HepG2 (cell line): ENCODE results near the gene LHPP. TPM values are rescaled to one million over a fixed set of nuclear protein-coding genes. Genes with fewer than 3 reads are reported as not detected.

Experiments
- ATAC-seq: fragments of 200-7000 bp; cut with Tn5 transposase; 3 replicates; pipeline ENCODE4 v1.9.1; 2020; ENCODE audit warnings: mild to moderate bottlenecking, moderate library complexity
- BruUV-seq: library from RNA; stranded (reverse); fragments of 400-500 nt; replicated peaks from 2 replicates; lab custom pipeline; 2021; lab: Mats Ljungman, UMichigan
- CTCF ChIA-PET: fragments of 300-600 bp; formaldehyde crosslinking; extraction: SDS; loops from one replicate; lab custom pipeline; 2021; ENCODE audit warnings: low total read pairs, inconsistent platforms, low intra/inter-chr PET ratio; lab: Yijun Ruan, JAX
- POLR2A ChIA-PET: fragments of 350-600 bp; sonication (Branson Sonifier 250); formaldehyde crosslinking; loops from one replicate; lab custom pipeline; 2020; ENCODE audit warnings: antibody characterized with exemption, inconsistent platforms; lab: Yijun Ruan, JAX
- DNase-seq: peaks from one replicate; pipeline ENCODE4 v3.0.0-alpha.2; 2015; ENCODE audit warnings: low spot score
- FAIRE-seq: peaks from 3 replicates; lab custom pipeline; 2011; peaks lifted over from hg19 to GRCh38; lab: Jason Lieb, UNC
- H2AFZ ChIP-seq: one replicate; pipeline ENCODE4 v1.6.1; 2011; ENCODE audit warnings: low read length, inconsistent platforms
- H3K27ac ChIP-seq: fragments of 300-600 bp; 3 replicates; pipeline ENCODE4 v1.8.0; 2011; ENCODE audit warnings: mixed run types, mild to moderate bottlenecking, mixed read lengths, low read length, inconsistent platforms; ENCODE audit not compliant: insufficient read depth; ENCODE audit errors: extremely low read length
- H3K27me3 ChIP-seq, 2 experiments: fragments of 200-600 bp in 1 of 2; 2 replicates in 1 of 2; 3 replicates in 1 of 2; pipeline versions ENCODE4 v1.6.0 to v1.8.0; 2011; ENCODE audit warnings: low read length in 2 of 2, mild to moderate bottlenecking in 2 of 2, moderate library complexity in 2 of 2, inconsistent platforms in 1 of 2; ENCODE audit not compliant: insufficient read depth in 2 of 2, control insufficient read depth in 1 of 2
- H3K36me3 ChIP-seq, 2 experiments: fragments of 200-600 bp in 1 of 2; replicated peaks in 1 of 2; 2 replicates in 1 of 2; 3 replicates in 1 of 2; pipeline versions ENCODE4 v1.5.1 to v1.8.0; 2011; ENCODE audit warnings: low read length in 2 of 2, inconsistent platforms in 1 of 2; ENCODE audit not compliant: insufficient read depth in 2 of 2, control insufficient read depth in 1 of 2
- H3K4me1 ChIP-seq: 2 replicates; pipeline ENCODE4 v1.5.1; 2012; ENCODE audit warnings: low read length, inconsistent platforms; ENCODE audit not compliant: insufficient read depth
- H3K4me2 ChIP-seq: 2 replicates; pipeline ENCODE4 v1.6.0; 2011; ENCODE audit warnings: low read depth, low read length, inconsistent platforms
- H3K4me3 ChIP-seq, 3 experiments: fragments of 200-600 bp in 1 of 3; sonication (generic), shearing (Covaris generic) in 1 of 3; replicated peaks in 1 of 3; 2 replicates each; pipeline ENCODE4 v1.5.1; 2011 to 2016; ENCODE audit warnings: low read length in 3 of 3, inconsistent platforms in 2 of 3, low read depth in 2 of 3, mild to moderate bottlenecking in 2 of 3, control low read depth in 1 of 3, mixed read lengths in 1 of 3; ENCODE audit not compliant: insufficient read depth in 1 of 3
- H3K79me2 ChIP-seq: one replicate; pipeline ENCODE4 v1.6.1; 2011; ENCODE audit warnings: low read length, inconsistent platforms; ENCODE audit not compliant: insufficient read depth
- H3K9ac ChIP-seq: 2 replicates; pipeline ENCODE4 v1.6.0; 2011; ENCODE audit warnings: mild to moderate bottlenecking, low read depth, low read length, inconsistent platforms; ENCODE audit not compliant: insufficient read depth
- H3K9me3 ChIP-seq: 2 replicates; pipeline ENCODE4 v1.5.1; 2012; ENCODE audit warnings: mild to moderate bottlenecking, low read length
- H4K20me1 ChIP-seq: 2 replicates; pipeline ENCODE4 v1.6.0; 2011; ENCODE audit warnings: inconsistent platforms, mild to moderate bottlenecking, low read length, moderate library complexity; ENCODE audit not compliant: insufficient read depth
- CBX1 ChIP-seq: IDR thresholded peaks from one replicate; pipeline ENCODE4 v1.6.1; 2016; ENCODE audit warnings: antibody characterized with exemption, low read depth
- CC2D1A ChIP-seq: sonication (generic); formaldehyde crosslinking; IDR thresholded peaks from 2 replicates; pipeline ENCODE4 v1.8.1; 2023; ENCODE audit warnings: mild to moderate bottlenecking, missing genetic modification reagents
- CREM ChIP-seq, 2 experiments: sonication (generic) in 1 of 2; formaldehyde crosslinking in 1 of 2; IDR thresholded peaks; 2 replicates each; pipeline versions ENCODE4 v1.4.0 to v1.6.1; 2016 to 2020; ENCODE audit warnings: antibody characterized with exemption in 1 of 2, mild to moderate bottlenecking in 1 of 2, missing genetic modification reagents in 1 of 2
- HNRNPUL1 ChIP-seq: fragments of 200-400 bp; formaldehyde crosslinking; IDR thresholded peaks from 2 replicates; pipeline ENCODE4 v1.6.1; 2017; ENCODE audit warnings: low read depth, mild to moderate bottlenecking, low read length, moderate library complexity
- NFYC ChIP-seq: IDR thresholded peaks from 2 replicates; pipeline ENCODE4 v1.6.1; 2016; ENCODE audit warnings: missing genetic modification reagents, missing compliant biosample characterization
- PCBP2 ChIP-seq: fragments of 200-400 bp; formaldehyde crosslinking; optimal IDR thresholded peaks from 2 replicates; pipeline ENCODE3; 2018; ENCODE audit warnings: low read length, low read depth; ENCODE audit not compliant: poor library complexity, severe bottlenecking
- PHF21A ChIP-seq: sonication (generic); formaldehyde crosslinking; IDR thresholded peaks from 2 replicates; pipeline ENCODE4 v1.5.0; 2020; ENCODE audit warnings: mild to moderate bottlenecking, missing genetic modification reagents
- ZNF432 ChIP-seq: sonication (generic); formaldehyde crosslinking; IDR thresholded peaks from 2 replicates; pipeline ENCODE4 v1.5.0; 2020; ENCODE audit warnings: missing genetic modification reagents, mild to moderate bottlenecking, borderline replicate concordance
- ZNF713 ChIP-seq: sonication (generic); formaldehyde crosslinking; IDR thresholded peaks from 2 replicates; pipeline ENCODE4 v1.4.0; 2020; ENCODE audit warnings: mild to moderate bottlenecking, missing genetic modification reagents
- WGBS: methylation state at CpG from one replicate; pipeline ENCODE4 v1.1.6; 2017; ENCODE audit warnings: low lambda C conversion rate; 5-methylcytosine and 5-hydroxymethylcytosine counted together
- in situ Hi-C: cut with HindIII; loops from 2 replicates; pipeline ENCODE4 v1.10.0; 2017; ENCODE audit warnings: low pct_unique_long_range_greater_than_20kb; ENCODE audit not compliant: extremely low pct_ligation_motif_present
- intact Hi-C: fragments of 100-400 bp; cut with micrococcal nuclease; formaldehyde crosslinking; loops from one replicate; pipeline ENCODE4 v1.10.0; 2022; ENCODE audit not compliant: unreplicated experiment
- polyA plus RNA-seq, 8 experiments: library from polyadenylated mRNA; depleted of rRNA in 3 of 8; stranded (reverse) in 7 of 8; unstranded in 1 of 8; fragments of >200 nt; fragmentation: Illumina TruSeq in 4 of 8; extraction: Trizol in 4 of 8; gene quantifications; 2 replicates each; pipeline versions ENCODE4 v1.2.1 to v1.2.3, GENCODE V29; 2011 to 2016; ENCODE audit warnings: low read depth in 4 of 8, missing spikeins in 1 of 8, mixed read lengths in 1 of 8; ENCODE audit not compliant: insufficient read depth in 1 of 8
- total RNA-seq, 5 experiments: library from RNA; depleted of rRNA; stranded (reverse); fragments of >200 nt; fragmentation: Illumina TruSeq; extraction: Trizol; gene quantifications; 2 replicates each; pipeline ENCODE4 v1.2.3, GENCODE V29; 2016; ENCODE audit warnings: low read depth in 1 of 5
- TF ChIP-seq, protein P1 (sequence below): fragments of 450-650 bp; IDR thresholded peaks from 2 replicates; pipeline ENCODE4 v1.6.1; 2016
- TF ChIP-seq, protein P2 (sequence below): IDR thresholded peaks from 2 replicates; pipeline ENCODE4 v1.6.1; 2016; ENCODE audit warnings: control low read depth

LHPP gene
- total and polyA plus RNA-seq, 2 of the 13 experiments (the other 11 are each of a cell fraction or from before 2014, with no cell fraction given) = 5.2 to 13.1 TPM

DNA sequence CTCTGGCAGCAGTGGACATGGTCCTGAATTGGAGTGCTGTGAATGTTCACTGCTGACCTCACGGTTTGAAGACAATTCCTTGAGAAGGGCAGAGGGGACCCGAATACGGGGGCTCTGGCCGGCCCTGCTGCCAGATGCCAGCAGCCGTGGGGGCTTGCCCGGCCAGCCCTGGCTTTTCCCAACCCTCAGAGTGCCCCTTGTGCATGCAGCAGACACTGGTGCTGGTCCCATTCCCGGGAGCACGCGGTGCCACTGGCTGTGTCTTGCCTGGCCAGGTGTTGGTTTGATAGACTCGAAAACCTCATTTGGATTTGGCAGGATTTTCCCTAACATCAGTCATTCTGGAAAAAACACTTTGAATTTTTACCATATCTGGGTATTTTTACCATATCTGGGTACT lies 49.1 kb downstream of the LHPP start:
- no peaks in the 10 kb centered on the region for H4K20me1 ChIP-seq
- ChIA-PET CTCF (no interaction called here), POLR2A (no interaction called here)
- no peak overlapping the region for H3K9ac ChIP-seq
- intact Hi-C loops (no loop called here), in situ Hi-C loops (no loop called here)
- no peaks in the 10 kb centered on the region for H3K27me3 ChIP-seq
- TF ChIP-seq CBX1 (no peak), NFYC (no peak)
- no peak for FAIRE-seq
- H3K9me3 ChIP-seq = no peaks in the 10 kb centered on the region
- no peak overlapping the region for H3K27ac ChIP-seq
- DNase-seq = no peak
- peaks cover 8% of the 10 kb centered on the region for H3K4me1 ChIP-seq
- no TSS peak for BruUV-seq
- no peaks in the 10 kb centered on the region for H3K79me2 ChIP-seq
- H2AFZ ChIP-seq = no peak overlapping the region
- no peak for ATAC-seq
- 79% methylated on average over 3 of the region's 10 CpGs for WGBS
- H3K4me3 ChIP-seq = no peak overlapping the region
- H3K4me2 ChIP-seq = no peak overlapping the region
- H3K36me3 ChIP-seq = no peaks in the 10 kb centered on the region

DNA sequence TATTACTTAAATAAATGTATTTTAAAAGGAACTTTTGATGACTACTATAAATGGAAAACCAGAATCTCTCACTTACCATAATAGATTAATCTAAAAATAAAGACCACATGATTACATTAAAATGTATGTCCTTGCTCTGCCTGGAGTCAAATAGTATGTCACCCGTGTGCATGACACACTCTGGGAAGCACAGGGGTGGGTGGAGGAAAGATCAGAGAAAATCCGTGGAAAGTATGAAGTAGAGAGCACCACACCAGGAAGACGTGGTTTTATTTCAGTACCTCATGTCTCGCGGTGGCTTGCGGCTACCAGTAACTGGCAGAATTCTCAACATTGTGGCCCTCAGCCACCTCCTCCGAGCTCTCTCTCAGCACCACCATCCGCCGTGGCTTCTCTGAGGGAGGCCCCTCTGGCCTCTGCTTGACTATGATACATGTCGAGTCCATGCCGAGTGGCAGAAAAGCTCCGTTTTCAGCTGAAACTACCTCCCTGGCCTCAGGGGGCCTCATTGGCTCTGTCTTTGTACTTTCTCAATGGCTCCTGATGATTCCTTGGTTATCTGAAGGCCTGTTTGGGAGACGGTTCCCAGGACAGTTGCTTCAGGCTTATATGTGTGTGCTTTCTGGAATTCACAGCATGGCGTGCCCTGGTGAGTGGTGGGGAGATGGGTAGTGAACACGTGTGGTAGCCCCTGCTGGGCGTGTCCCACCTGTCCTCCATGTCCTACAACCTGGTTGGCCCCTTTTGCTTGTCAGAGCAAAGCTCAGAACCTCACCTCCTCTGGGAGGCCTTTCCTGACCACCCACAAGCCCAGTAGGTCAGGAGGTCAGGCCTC lies 49.8 kb downstream of the LHPP start:
- no TSS peak for BruUV-seq
- no peak overlapping the region for H3K4me3 ChIP-seq
- no peaks in the 10 kb centered on the region for H3K36me3 ChIP-seq
- POLR2A ChIA-PET = no interaction called here
- H4K20me1 ChIP-seq = no peaks in the 10 kb centered on the region
- peaks cover 8% of the 10 kb centered on the region for H3K4me1 ChIP-seq
- TF ChIP-seq, protein P1, sequence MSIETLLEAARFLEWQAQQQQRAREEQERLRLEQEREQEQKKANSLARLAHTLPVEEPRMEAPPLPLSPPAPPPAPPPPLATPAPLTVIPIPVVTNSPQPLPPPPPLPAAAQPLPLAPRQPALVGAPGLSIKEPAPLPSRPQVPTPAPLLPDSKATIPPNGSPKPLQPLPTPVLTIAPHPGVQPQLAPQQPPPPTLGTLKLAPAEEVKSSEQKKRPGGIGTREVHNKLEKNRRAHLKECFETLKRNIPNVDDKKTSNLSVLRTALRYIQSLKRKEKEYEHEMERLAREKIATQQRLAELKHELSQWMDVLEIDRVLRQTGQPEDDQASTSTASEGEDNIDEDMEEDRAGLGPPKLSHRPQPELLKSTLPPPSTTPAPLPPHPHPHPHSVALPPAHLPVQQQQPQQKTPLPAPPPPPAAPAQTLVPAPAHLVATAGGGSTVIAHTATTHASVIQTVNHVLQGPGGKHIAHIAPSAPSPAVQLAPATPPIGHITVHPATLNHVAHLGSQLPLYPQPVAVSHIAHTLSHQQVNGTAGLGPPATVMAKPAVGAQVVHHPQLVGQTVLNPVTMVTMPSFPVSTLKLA = 0 out of 2 replicates have a peak, but pooled peaks have one; percentile 14
- TF ChIP-seq PCBP2 (no peak), CREM (IDR thresholded peaks at IDR 0.05) (no peak), CREM (CRISPR knock-in tag; IDR thresholded peaks at IDR 0.05) (no peak), PHF21A (no peak), ZNF432 (CRISPR knock-in tag) (no peak), HNRNPUL1 (no peak), CC2D1A (no peak), ZNF713 (CRISPR knock-in tag) (no peak)
- TF ChIP-seq, protein P2, sequence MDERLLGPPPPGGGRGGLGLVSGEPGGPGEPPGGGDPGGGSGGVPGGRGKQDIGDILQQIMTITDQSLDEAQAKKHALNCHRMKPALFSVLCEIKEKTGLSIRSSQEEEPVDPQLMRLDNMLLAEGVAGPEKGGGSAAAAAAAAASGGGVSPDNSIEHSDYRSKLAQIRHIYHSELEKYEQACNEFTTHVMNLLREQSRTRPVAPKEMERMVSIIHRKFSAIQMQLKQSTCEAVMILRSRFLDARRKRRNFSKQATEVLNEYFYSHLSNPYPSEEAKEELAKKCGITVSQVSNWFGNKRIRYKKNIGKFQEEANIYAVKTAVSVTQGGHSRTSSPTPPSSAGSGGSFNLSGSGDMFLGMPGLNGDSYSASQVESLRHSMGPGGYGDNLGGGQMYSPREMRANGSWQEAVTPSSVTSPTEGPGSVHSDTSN (CRISPR knock-in tag) = no peak
- TF ChIP-seq, all 625 proteins: peak for 1
- FAIRE-seq = no peak
- H2AFZ ChIP-seq = no peak overlapping the region
- ATAC-seq = no peak
- H3K4me2 ChIP-seq = no peak overlapping the region
- CTCF ChIA-PET = no interaction called here
- no peak overlapping the region for H3K9ac ChIP-seq
- H3K27ac ChIP-seq = no peak overlapping the region
- WGBS = 87% methylated on average over 16 of the region's 16 CpGs
- H3K27me3 ChIP-seq = no peaks in the 10 kb centered on the region
- no peaks in the 10 kb centered on the region for H3K9me3 ChIP-seq
- no peaks in the 10 kb centered on the region for H3K79me2 ChIP-seq
- intact Hi-C loops (no loop called here), in situ Hi-C loops (no loop called here)
- no peak for DNase-seq
